SH-SY5Y (cell line): ENCODE data around the gene WDFY3.
A peak's percentile ranks its signal among the peaks of the same experiment; 100 is the strongest.

Experiments
- GATA2 ChIP-seq: IDR thresholded peaks from 2 replicates; pipeline ENCODE4 v1.6.1; 2011; ENCODE audit warnings: mild to moderate bottlenecking, low read depth, low read length
- GATA3 ChIP-seq: IDR thresholded peaks from 2 replicates; pipeline ENCODE4 v1.6.1; 2011; ENCODE audit warnings: low read depth, mild to moderate bottlenecking, low read length, moderate library complexity

Gene WDFY3

GRCh38 chr4:84874619-84875018 lies 91.9 kb downstream of the WDFY3 start:
- TF ChIP-seq GATA3 (no peak), GATA2 (no peak)

- TF ChIP-seq GATA3 (no peak), GATA2 (peak; percentile 20; the same call in 1 of the 2 replicates)
Measured at GRCh38 chr4:84870398-84871163, 95.9 kb downstream of the WDFY3 start.

DNA sequence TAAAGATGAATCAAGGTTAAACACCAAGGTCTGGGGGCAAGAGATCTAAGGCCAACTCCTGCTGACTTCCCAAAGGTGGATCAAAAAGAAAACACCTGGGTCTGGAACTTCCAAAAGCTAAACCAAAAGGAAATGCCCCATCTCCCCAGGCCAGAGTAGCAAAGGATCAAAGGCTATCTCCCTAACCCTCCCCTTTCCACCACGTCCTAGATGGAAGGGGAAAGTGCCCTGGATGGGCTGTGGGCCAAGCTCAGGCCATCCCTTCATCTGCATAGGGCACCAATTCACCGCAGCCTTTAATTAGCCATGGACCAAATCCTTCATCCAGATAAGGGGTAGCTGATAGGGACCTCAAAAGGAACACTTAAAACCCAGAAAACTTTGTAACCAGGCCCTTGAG lies 100.2 kb downstream of the WDFY3 start:
- no peak for TF ChIP-seq GATA2
- no peak for TF ChIP-seq GATA3

DNA sequence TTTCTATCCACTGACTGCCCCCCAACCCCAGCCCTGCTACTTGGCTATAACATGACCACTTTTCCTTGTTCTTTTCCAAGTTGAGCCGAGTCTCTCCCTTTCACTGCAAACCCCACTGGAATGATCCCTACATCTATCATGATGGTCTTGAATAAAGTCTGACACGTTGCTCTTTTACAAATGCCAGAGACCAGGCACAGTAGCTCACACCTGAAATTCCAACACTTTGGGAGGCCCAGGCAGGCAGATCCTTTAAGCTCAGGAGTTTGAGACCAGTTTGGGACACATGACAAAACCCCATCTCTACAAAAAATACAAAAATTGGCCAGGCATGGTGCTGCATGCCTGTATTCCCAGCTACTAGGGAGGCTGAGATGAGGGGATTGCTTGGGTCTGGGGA lies 100.9 kb downstream of the WDFY3 start:
- TF ChIP-seq GATA3 (no peak), GATA2 (no peak)

DNA sequence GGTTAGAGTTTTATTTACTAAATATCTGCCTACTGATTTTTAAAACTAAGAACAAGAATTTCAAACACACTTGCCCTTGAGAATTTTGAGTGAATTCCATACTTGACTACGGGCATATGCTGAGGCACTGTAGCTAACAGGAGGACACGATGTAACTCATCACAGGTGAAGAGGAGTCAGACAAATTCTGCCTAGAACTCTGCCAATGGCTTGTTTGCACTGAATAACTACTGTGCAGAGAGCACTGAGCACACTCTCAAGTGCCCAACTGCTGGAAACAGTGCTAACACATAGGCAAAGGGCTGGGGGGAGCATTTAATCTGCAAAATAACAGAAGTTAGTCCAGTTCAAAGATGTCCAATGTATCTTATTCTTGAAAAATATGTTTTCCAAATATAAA lies 104.4 kb downstream of the WDFY3 start:
- no peak for TF ChIP-seq GATA2
- no peak for TF ChIP-seq GATA3

DNA sequence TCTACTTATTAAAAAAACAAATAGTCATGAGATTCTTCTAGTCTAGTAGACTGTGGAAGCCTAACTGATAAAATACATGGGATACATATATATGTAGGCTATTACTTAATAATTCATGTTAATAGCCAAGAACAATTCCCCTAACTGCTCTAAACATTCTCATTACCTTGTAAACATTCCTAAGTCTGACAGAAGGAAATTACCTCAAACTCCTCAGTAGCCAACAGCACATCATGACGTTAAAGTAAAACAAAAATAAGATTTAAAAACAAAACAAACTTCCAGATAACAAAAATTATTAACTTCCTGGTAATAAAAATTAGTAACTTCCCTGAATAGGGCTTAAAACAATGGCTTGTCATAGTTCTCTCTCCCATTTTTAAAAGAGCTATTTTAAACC lies 109.2 kb downstream of the WDFY3 start:
- TF ChIP-seq GATA3 (no peak), GATA2 (no peak)

- TF ChIP-seq GATA3 (no peak), GATA2 (no peak)
Measured at GRCh38 chr4:84856468-84857049, 109.9 kb downstream of the WDFY3 start.

DNA sequence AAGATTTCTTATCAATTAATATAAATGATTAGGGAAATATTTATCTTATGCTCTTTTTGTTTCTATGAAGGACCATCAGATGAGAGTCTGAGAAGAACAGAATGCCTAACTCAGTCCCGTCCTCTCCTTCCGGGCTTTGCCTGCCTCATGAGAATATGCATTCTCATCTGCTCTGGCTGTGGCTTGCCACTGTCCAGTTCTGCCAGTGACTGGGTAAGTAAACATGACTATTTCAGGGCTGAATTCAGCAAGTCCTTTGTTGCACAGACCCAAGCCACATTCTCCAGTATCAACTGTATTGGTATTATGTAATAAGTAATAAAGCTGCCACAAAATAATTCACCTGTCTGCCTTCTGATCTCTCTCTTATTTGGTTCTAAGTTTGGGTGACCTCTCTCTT lies 110.7 kb downstream of the WDFY3 start:
- TF ChIP-seq GATA3 (no peak), GATA2 (no peak)

GRCh38 chr4:84852081-84852480 lies 114.4 kb downstream of the WDFY3 start:
- no peak for TF ChIP-seq GATA3
- TF ChIP-seq GATA2 = no peak

GRCh38 chr4:84849051-84849640 lies 117.3 kb downstream of the WDFY3 start:
- TF ChIP-seq GATA3 (no peak), GATA2 (no peak)

- TF ChIP-seq GATA3 (no peak), GATA2 (no peak)
Measured at GRCh38 chr4:84848432-84848831, 118.1 kb downstream of the WDFY3 start.

DNA sequence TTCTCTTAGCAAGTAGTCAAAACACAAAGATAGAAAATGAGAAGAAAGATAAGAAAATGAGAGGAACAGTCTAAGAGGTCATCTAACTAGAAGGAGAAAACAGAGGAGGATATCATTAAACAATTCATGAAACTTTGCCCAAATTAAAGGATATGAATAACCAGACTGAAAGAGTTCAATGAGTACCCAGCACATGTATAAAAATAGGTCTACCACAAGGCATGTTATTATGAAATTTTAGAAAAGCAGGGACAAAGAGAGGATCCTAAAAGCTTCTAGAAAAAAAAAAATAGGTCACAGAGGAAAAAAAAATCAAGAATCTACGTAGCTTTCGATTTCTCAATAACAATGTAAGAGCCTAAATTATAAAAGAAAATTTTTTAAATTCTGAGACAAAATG lies 118.5 kb downstream of the WDFY3 start:
- TF ChIP-seq GATA3 = no peak
- TF ChIP-seq GATA2 = no peak

DNA sequence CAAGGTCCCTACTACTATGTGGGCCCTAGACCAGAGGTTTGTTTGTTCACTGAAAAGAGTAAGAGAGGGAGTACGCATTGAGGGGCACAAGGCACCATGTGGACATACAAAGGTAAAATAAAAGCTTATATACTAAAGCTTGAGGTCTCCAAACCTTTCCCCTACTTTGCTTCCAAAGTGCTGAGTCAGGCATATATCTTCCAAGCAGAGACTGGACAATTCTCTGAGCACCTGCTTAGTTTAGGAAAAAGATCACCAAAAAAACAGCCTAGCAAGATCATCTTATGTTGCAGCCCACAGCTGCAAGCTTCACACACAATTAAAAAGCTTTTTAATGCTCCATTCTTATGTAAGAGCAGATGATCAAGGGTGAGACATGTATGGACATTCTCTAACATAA lies 119.5 kb downstream of the WDFY3 start:
- no peak for TF ChIP-seq GATA2
- TF ChIP-seq GATA3 = no peak

DNA sequence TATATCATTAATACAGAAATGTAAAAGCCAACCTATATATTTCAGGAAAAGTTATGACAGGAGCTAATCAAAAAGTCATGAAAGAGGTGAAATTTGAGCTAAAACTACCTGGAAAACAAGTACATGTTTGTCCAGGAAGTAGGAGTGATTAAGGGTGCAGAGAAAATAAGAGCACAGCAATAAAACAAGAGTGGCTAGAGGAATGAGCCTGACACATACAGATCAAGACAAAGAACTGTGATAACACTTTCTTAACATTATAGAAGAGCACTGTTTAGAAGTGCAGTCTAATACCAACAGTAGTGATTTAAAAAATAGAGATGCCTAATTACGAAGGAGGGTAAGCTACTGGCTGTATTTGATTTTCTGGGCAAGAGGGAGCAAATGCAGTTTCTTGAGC lies 125.1 kb downstream of the WDFY3 start:
- TF ChIP-seq GATA3 (no peak), GATA2 (no peak)

GRCh38 chr4:84837751-84838150 lies 128.7 kb downstream of the WDFY3 start:
- no peak for TF ChIP-seq GATA2
- no peak for TF ChIP-seq GATA3
